ENCODE data around the gene KCNC1.

The KCNC1 gene

GRCh38 chr11:17760102-17761029, 25.8 kb downstream of the KCNC1 start:
- no peak for FAIRE-seq

GRCh38 chr11:17762309-17762974, 27.9 kb downstream of the KCNC1 start:
- FAIRE-seq = no peak

- FAIRE-seq = no peak
Observed at GRCh38 chr11:17763244-17763643, 28.7 kb downstream of the KCNC1 start.

- FAIRE-seq = no peak
Observed at GRCh38 chr11:17763703-17764102, 29.1 kb downstream of the KCNC1 start.

GRCh38 chr11:17764446-17765218, 30.1 kb downstream of the KCNC1 start:
- FAIRE-seq = no peak

GRCh38 chr11:17765356-17766072, 30.9 kb downstream of the KCNC1 start:
- no peak for FAIRE-seq

GRCh38 chr11:17766073-17766359, 31.4 kb downstream of the KCNC1 start:
- no peak for FAIRE-seq

GRCh38 chr11:17766590-17766989, 32.0 kb downstream of the KCNC1 start:
- no peak for FAIRE-seq

GRCh38 chr11:17767301-17767885, 32.8 kb downstream of the KCNC1 start:
- FAIRE-seq = no peak

GRCh38 chr11:17767914-17768313, 33.3 kb downstream of the KCNC1 start:
- no peak for FAIRE-seq

GRCh38 chr11:17768547-17768946, 34.0 kb downstream of the KCNC1 start:
- no peak for FAIRE-seq

- no peak for FAIRE-seq
Observed at GRCh38 chr11:17769218-17769617, 34.6 kb downstream of the KCNC1 start.

GRCh38 chr11:17770048-17770652, 35.6 kb downstream of the KCNC1 start:
- FAIRE-seq = no peak

GRCh38 chr11:17770917-17771316, 36.3 kb downstream of the KCNC1 start:
- FAIRE-seq = no peak

GRCh38 chr11:17771415-17771814, 36.8 kb downstream of the KCNC1 start:
- FAIRE-seq = no peak

GRCh38 chr11:17771841-17772401, 37.3 kb downstream of the KCNC1 start:
- no peak for FAIRE-seq

GRCh38 chr11:17772704-17773600, 38.4 kb downstream of the KCNC1 start:
- no peak for FAIRE-seq

- FAIRE-seq = no peak
Observed at GRCh38 chr11:17773674-17774073, 39.1 kb downstream of the KCNC1 start.

GRCh38 chr11:17774232-17775034, 39.9 kb downstream of the KCNC1 start:
- no peak for FAIRE-seq

- FAIRE-seq = no peak
Observed at GRCh38 chr11:17775035-17775348, 40.4 kb downstream of the KCNC1 start.
